HepG2 (cell line): ENCODE results near the gene RELL1. TPM values are rescaled to one million over a fixed set of nuclear protein-coding genes. Genes with fewer than 3 reads are reported as not detected.

Experiments used
- ATAC-seq: fragments of 200-7000 bp; cut with Tn5 transposase; 3 replicates; pipeline ENCODE4 v1.9.1; 2020; ENCODE audit warnings: mild to moderate bottlenecking, moderate library complexity
- BruUV-seq: library from RNA; stranded (reverse); fragments of 400-500 nt; replicated peaks from 2 replicates; lab custom pipeline; 2021; lab: Mats Ljungman, UMichigan
- CTCF ChIA-PET: fragments of 300-600 bp; formaldehyde crosslinking; extraction: SDS; loops from one replicate; lab custom pipeline; 2021; ENCODE audit warnings: low total read pairs, inconsistent platforms, low intra/inter-chr PET ratio; lab: Yijun Ruan, JAX
- POLR2A ChIA-PET: fragments of 350-600 bp; sonication (Branson Sonifier 250); formaldehyde crosslinking; loops from one replicate; lab custom pipeline; 2020; ENCODE audit warnings: antibody characterized with exemption, inconsistent platforms; lab: Yijun Ruan, JAX
- DNase-seq: peaks from one replicate; pipeline ENCODE4 v3.0.0-alpha.2; 2015; ENCODE audit warnings: low spot score
- FAIRE-seq: peaks from 3 replicates; lab custom pipeline; 2011; peaks lifted over from hg19 to GRCh38; lab: Jason Lieb, UNC
- H2AFZ ChIP-seq: one replicate; pipeline ENCODE4 v1.6.1; 2011; ENCODE audit warnings: low read length, inconsistent platforms
- H3K27ac ChIP-seq: fragments of 300-600 bp; 3 replicates; pipeline ENCODE4 v1.8.0; 2011; ENCODE audit warnings: mixed run types, mild to moderate bottlenecking, mixed read lengths, low read length, inconsistent platforms; ENCODE audit not compliant: insufficient read depth; ENCODE audit errors: extremely low read length
- H3K27me3 ChIP-seq, 2 experiments: fragments of 200-600 bp in 1 of 2; 2 replicates in 1 of 2; 3 replicates in 1 of 2; pipeline versions ENCODE4 v1.6.0 to v1.8.0; 2011; ENCODE audit warnings: low read length in 2 of 2, mild to moderate bottlenecking in 2 of 2, moderate library complexity in 2 of 2, inconsistent platforms in 1 of 2; ENCODE audit not compliant: insufficient read depth in 2 of 2, control insufficient read depth in 1 of 2
- H3K36me3 ChIP-seq, 2 experiments: fragments of 200-600 bp in 1 of 2; replicated peaks in 1 of 2; 2 replicates in 1 of 2; 3 replicates in 1 of 2; pipeline versions ENCODE4 v1.5.1 to v1.8.0; 2011; ENCODE audit warnings: low read length in 2 of 2, inconsistent platforms in 1 of 2; ENCODE audit not compliant: insufficient read depth in 2 of 2, control insufficient read depth in 1 of 2
- H3K4me1 ChIP-seq: 2 replicates; pipeline ENCODE4 v1.5.1; 2012; ENCODE audit warnings: low read length, inconsistent platforms; ENCODE audit not compliant: insufficient read depth
- H3K4me2 ChIP-seq: 2 replicates; pipeline ENCODE4 v1.6.0; 2011; ENCODE audit warnings: low read depth, low read length, inconsistent platforms
- H3K4me3 ChIP-seq, 3 experiments: fragments of 200-600 bp in 1 of 3; sonication (generic), shearing (Covaris generic) in 1 of 3; replicated peaks in 1 of 3; 2 replicates each; pipeline ENCODE4 v1.5.1; 2011 to 2016; ENCODE audit warnings: low read length in 3 of 3, inconsistent platforms in 2 of 3, low read depth in 2 of 3, mild to moderate bottlenecking in 2 of 3, control low read depth in 1 of 3, mixed read lengths in 1 of 3; ENCODE audit not compliant: insufficient read depth in 1 of 3
- H3K79me2 ChIP-seq: one replicate; pipeline ENCODE4 v1.6.1; 2011; ENCODE audit warnings: low read length, inconsistent platforms; ENCODE audit not compliant: insufficient read depth
- H3K9ac ChIP-seq: 2 replicates; pipeline ENCODE4 v1.6.0; 2011; ENCODE audit warnings: mild to moderate bottlenecking, low read depth, low read length, inconsistent platforms; ENCODE audit not compliant: insufficient read depth
- H3K9me3 ChIP-seq: 2 replicates; pipeline ENCODE4 v1.5.1; 2012; ENCODE audit warnings: mild to moderate bottlenecking, low read length
- H4K20me1 ChIP-seq: 2 replicates; pipeline ENCODE4 v1.6.0; 2011; ENCODE audit warnings: inconsistent platforms, mild to moderate bottlenecking, low read length, moderate library complexity; ENCODE audit not compliant: insufficient read depth
- DMTF1 ChIP-seq: sonication (generic); formaldehyde crosslinking; IDR thresholded peaks from 2 replicates; pipeline ENCODE4 v1.4.0; 2020; ENCODE audit warnings: mild to moderate bottlenecking, missing genetic modification reagents
- FOXC1 ChIP-seq: sonication (generic); formaldehyde crosslinking; IDR thresholded peaks from 2 replicates; pipeline ENCODE4 v1.8.0; 2022; ENCODE audit warnings: mild to moderate bottlenecking, missing genetic modification reagents, borderline replicate concordance
- HOXD1 ChIP-seq: sonication (generic); formaldehyde crosslinking; IDR thresholded peaks from 2 replicates; pipeline ENCODE4 v1.5.0; 2020; ENCODE audit warnings: missing genetic modification reagents
- JDP2 ChIP-seq: sonication (generic); formaldehyde crosslinking; IDR thresholded peaks from 2 replicates; pipeline ENCODE4 v1.8.1; 2022; ENCODE audit warnings: missing genetic modification reagents, borderline replicate concordance
- KDM5A ChIP-seq: fragments of 200-600 bp; sonication (generic); IDR thresholded peaks from 2 replicates; pipeline ENCODE4 v1.7.0; 2018; ENCODE audit warnings: antibody characterized with exemption, mild to moderate bottlenecking, low read length, borderline replicate concordance
- MAX ChIP-seq: IDR thresholded peaks from 2 replicates; pipeline ENCODE4 v1.6.1; 2012; ENCODE audit warnings: inconsistent platforms
- MTF2 ChIP-seq: sonication (generic); formaldehyde crosslinking; IDR thresholded peaks from 2 replicates; pipeline ENCODE4 v1.5.0; 2020; ENCODE audit warnings: missing genetic modification reagents, borderline replicate concordance
- NAIF1 ChIP-seq: sonication (generic); formaldehyde crosslinking; IDR thresholded peaks from 2 replicates; pipeline ENCODE4 v1.5.0; 2020; ENCODE audit warnings: mild to moderate bottlenecking, missing genetic modification reagents, borderline replicate concordance
- NBN ChIP-seq: fragments of 450-650 bp; conservative IDR thresholded peaks from 2 replicates; pipeline ENCODE4 v1.6.1; 2017
- NFYC ChIP-seq: IDR thresholded peaks from 2 replicates; pipeline ENCODE4 v1.6.1; 2016; ENCODE audit warnings: missing genetic modification reagents, missing compliant biosample characterization
- SCMH1 ChIP-seq: sonication (generic); formaldehyde crosslinking; IDR thresholded peaks from 2 replicates; pipeline ENCODE4 v1.9.0; 2021; ENCODE audit warnings: missing genetic modification reagents, mild to moderate bottlenecking, borderline replicate concordance
- THAP7 ChIP-seq: sonication (generic); formaldehyde crosslinking; IDR thresholded peaks from 2 replicates; pipeline ENCODE4 v1.8.1; 2023; ENCODE audit warnings: mild to moderate bottlenecking, missing genetic modification reagents
- ZBTB33 ChIP-seq: sonication (generic); formaldehyde crosslinking; IDR thresholded peaks from 2 replicates; pipeline ENCODE4 v1.4.0; 2020; ENCODE audit warnings: missing genetic modification reagents
- ZBTB46 ChIP-seq: sonication (generic); formaldehyde crosslinking; IDR thresholded peaks from 2 replicates; pipeline ENCODE4 v1.4.0; 2020; ENCODE audit warnings: mild to moderate bottlenecking, missing genetic modification reagents, borderline replicate concordance
- ZIK1 ChIP-seq: sonication (generic); formaldehyde crosslinking; IDR thresholded peaks from 2 replicates; pipeline ENCODE4 v1.5.0; 2020; ENCODE audit warnings: mild to moderate bottlenecking, low read depth, missing genetic modification reagents, borderline replicate concordance
- ZKSCAN8 ChIP-seq: IDR thresholded peaks from 2 replicates; pipeline ENCODE4 v1.6.1; 2016; ENCODE audit warnings: borderline replicate concordance, missing genetic modification reagents, missing compliant biosample characterization
- ZNF17 ChIP-seq: sonication (generic); formaldehyde crosslinking; IDR thresholded peaks from 2 replicates; pipeline ENCODE4 v1.5.0; 2020; ENCODE audit warnings: mild to moderate bottlenecking, missing genetic modification reagents
- ZNF879 ChIP-seq: sonication (generic); formaldehyde crosslinking; IDR thresholded peaks from 2 replicates; pipeline ENCODE4 v1.8.1; 2023; ENCODE audit warnings: missing genetic modification reagents
- WGBS: methylation state at CpG from one replicate; pipeline ENCODE4 v1.1.6; 2017; ENCODE audit warnings: low lambda C conversion rate; 5-methylcytosine and 5-hydroxymethylcytosine counted together
- in situ Hi-C: cut with HindIII; loops from 2 replicates; pipeline ENCODE4 v1.10.0; 2017; ENCODE audit warnings: low pct_unique_long_range_greater_than_20kb; ENCODE audit not compliant: extremely low pct_ligation_motif_present
- intact Hi-C: fragments of 100-400 bp; cut with micrococcal nuclease; formaldehyde crosslinking; loops from one replicate; pipeline ENCODE4 v1.10.0; 2022; ENCODE audit not compliant: unreplicated experiment
- polyA plus RNA-seq, 8 experiments: library from polyadenylated mRNA; depleted of rRNA in 3 of 8; stranded (reverse) in 7 of 8; unstranded in 1 of 8; fragments of >200 nt; fragmentation: Illumina TruSeq in 4 of 8; extraction: Trizol in 4 of 8; gene quantifications; 2 replicates each; pipeline versions ENCODE4 v1.2.1 to v1.2.3, GENCODE V29; 2011 to 2016; ENCODE audit warnings: low read depth in 4 of 8, missing spikeins in 1 of 8, mixed read lengths in 1 of 8; ENCODE audit not compliant: insufficient read depth in 1 of 8
- total RNA-seq, 5 experiments: library from RNA; depleted of rRNA; stranded (reverse); fragments of >200 nt; fragmentation: Illumina TruSeq; extraction: Trizol; gene quantifications; 2 replicates each; pipeline ENCODE4 v1.2.3, GENCODE V29; 2016; ENCODE audit warnings: low read depth in 1 of 5

The RELL1 gene
- total and polyA plus RNA-seq, 2 of the 13 experiments (the other 11 are each of a cell fraction or from before 2014, with no cell fraction given) = 8.4 to 58.4 TPM

- no peak for DNase-seq
- H3K9ac ChIP-seq = no peak overlapping the region
- H3K4me3 ChIP-seq = no peak overlapping the region
- no peaks in the 10 kb centered on the region; a peak in 1 of 5 replicates for H3K27me3 ChIP-seq
- BruUV-seq = no TSS peak
- H3K36me3 ChIP-seq = no peaks in the 10 kb centered on the region
- no peak overlapping the region for H3K4me2 ChIP-seq
- ChIA-PET CTCF (no interaction called here), POLR2A (no interaction called here)
- in situ Hi-C loops = no loop called here
- 83% methylated on average over 3 of the region's 4 CpGs for whole genome bisulfite sequencing
- no peaks in the 10 kb centered on the region for H3K4me1 ChIP-seq
- no peak for FAIRE-seq
- H2AFZ ChIP-seq = no peak overlapping the region
- no peak overlapping the region for H3K27ac ChIP-seq
- ATAC-seq = no peak
- H3K9me3 ChIP-seq = no peaks in the 10 kb centered on the region
- H3K79me2 ChIP-seq = no peaks in the 10 kb centered on the region
- intact Hi-C loops = no loop called here
- H4K20me1 ChIP-seq = no peaks in the 10 kb centered on the region
- TF ChIP-seq DMTF1 (no peak), SCMH1 (CRISPR knock-in tag) (no peak), ZBTB33 (CRISPR knock-in tag) (no peak), ZNF879 (no peak), NFYC (CRISPR knock-in tag) (no peak), ZKSCAN8 (CRISPR knock-in tag) (no peak), HOXD1 (no peak), ZBTB46 (CRISPR knock-in tag) (no peak), ZNF17 (CRISPR knock-in tag) (no peak), THAP7 (no peak), NBN (no peak), MTF2 (CRISPR knock-in tag) (no peak), FOXC1 (CRISPR knock-in tag) (no peak), KDM5A (no peak), MAX (no peak), JDP2 (no peak), NAIF1 (CRISPR knock-in tag) (no peak), ZIK1 (CRISPR knock-in tag) (no peak)
Observed at GRCh38 chr4:37715889-37716402, 29.8 kb upstream of the RELL1 start.
